NOMO-1 treated with dmso at 0.1 percent for 144 hours (cell line): Measurements from ENCODE around the gene TLE4.
"Not testable (repeated sequence)": the region's sequence is repeated elsewhere in the genome, so short reads cannot be mapped to it uniquely, and the experiment has no call there.

Source experiments
- DNase-seq: peaks from one replicate; lab custom pipeline; 2025; ENCODE audit not compliant: unreplicated experiment; lab: John Stamatoyannopoulos, UW

TLE4 gene

GRCh38 chr9:79598562-79599345, 27.0 kb downstream of the TLE4 start:
- DNase-seq: no peak

GRCh38 chr9:79600466-79600865, 28.7 kb downstream of the TLE4 start:
- no peak for DNase-seq

GRCh38 chr9:79603222-79603920, 31.6 kb downstream of the TLE4 start:
- no peak for DNase-seq

GRCh38 chr9:79604149-79604548, 32.4 kb downstream of the TLE4 start:
- DNase-seq: no peak

GRCh38 chr9:79604921-79605562, 33.3 kb downstream of the TLE4 start:
- no peak for DNase-seq

- DNase-seq: not testable (repeated sequence)
Measured at GRCh38 chr9:79606529-79606928, 34.8 kb downstream of the TLE4 start.

- no peak for DNase-seq
Measured at GRCh38 chr9:79609468-79610018, 37.8 kb downstream of the TLE4 start.

GRCh38 chr9:79610019-79610631, 38.4 kb downstream of the TLE4 start:
- DNase-seq: no peak

- peak; percentile 60 for DNase-seq
Measured at GRCh38 chr9:79610791-79611614, 39.2 kb downstream of the TLE4 start.

GRCh38 chr9:79613145-79613544, 41.4 kb downstream of the TLE4 start:
- DNase-seq: no peak

- no peak for DNase-seq
Measured at GRCh38 chr9:79615038-79615437, 43.3 kb downstream of the TLE4 start.

- no peak for DNase-seq
Measured at GRCh38 chr9:79616013-79616412, 44.2 kb downstream of the TLE4 start.

GRCh38 chr9:79616971-79617370, 45.2 kb downstream of the TLE4 start:
- DNase-seq: no peak

GRCh38 chr9:79617395-79617794, 45.6 kb downstream of the TLE4 start:
- DNase-seq: no peak

- no peak for DNase-seq
Measured at GRCh38 chr9:79619930-79620329, 48.2 kb downstream of the TLE4 start.

GRCh38 chr9:79621916-79622575, 50.3 kb downstream of the TLE4 start:
- no peak for DNase-seq

GRCh38 chr9:79623799-79624721, 52.3 kb downstream of the TLE4 start:
- DNase-seq: peak; percentile 55

- no peak for DNase-seq
Measured at GRCh38 chr9:79629721-79630120, 58.0 kb downstream of the TLE4 start.
